Activated CD4-positive, CD25-positive, alpha-beta regulatory T cell treated with anti-CD3 and anti-CD28 coated beads, Interleukin-2, amount 50 U/mL, for 24 hours (primary cell): ENCODE measurements around the gene QKI.
"Not testable (repeated sequence)": the region's sequence is repeated elsewhere in the genome, so short reads cannot be mapped to it uniquely, and the experiment has no call there.

Source experiments
- ATAC-seq, 2 donors: fragments of 150-1000 bp; cut with Tn5 transposase; one replicate each; pipeline ENCODE4 v1.10.0; 2021; ENCODE audit warnings: mild to moderate bottlenecking in 1 of 2, moderate library complexity in 1 of 2

The QKI gene

GRCh38 chr6:163583558-163583957, 169.0 kb downstream of the QKI start:
- no peak for ATAC-seq

GRCh38 chr6:163585932-163586437, 171.5 kb downstream of the QKI start:
- no peak for ATAC-seq

- no peak for ATAC-seq
These were observed 172.4 kb downstream of the QKI start for GRCh38 chr6:163586888-163587287.

- ATAC-seq = no peak
These were observed 173.9 kb downstream of the QKI start for GRCh38 chr6:163588220-163588919.

- ATAC-seq = no peak
These were observed 174.9 kb downstream of the QKI start for GRCh38 chr6:163589387-163589786.

GRCh38 chr6:163590132-163590531, 175.6 kb downstream of the QKI start:
- ATAC-seq = not testable (repeated sequence)

GRCh38 chr6:163592872-163593271, 178.4 kb downstream of the QKI start:
- ATAC-seq = no peak

GRCh38 chr6:163596174-163596573, 181.7 kb downstream of the QKI start:
- ATAC-seq = no peak

GRCh38 chr6:163599136-163599535, 184.6 kb downstream of the QKI start:
- ATAC-seq = no peak

GRCh38 chr6:163599684-163600083, 185.2 kb downstream of the QKI start:
- no peak for ATAC-seq

- ATAC-seq = no peak
These were observed 185.8 kb downstream of the QKI start for GRCh38 chr6:163600331-163600730.

GRCh38 chr6:163600781-163601180, 186.3 kb downstream of the QKI start:
- no peak for ATAC-seq

- no peak for ATAC-seq
These were observed 188.3 kb downstream of the QKI start for GRCh38 chr6:163602851-163603250.

- no peak for ATAC-seq
These were observed 188.9 kb downstream of the QKI start for GRCh38 chr6:163603395-163603794.

GRCh38 chr6:163605385-163606097, 191.0 kb downstream of the QKI start:
- no peak for ATAC-seq

GRCh38 chr6:163607792-163608191, 193.3 kb downstream of the QKI start:
- ATAC-seq = no peak

- no peak for ATAC-seq
These were observed 193.7 kb downstream of the QKI start for GRCh38 chr6:163608204-163608644.

- ATAC-seq = no peak
These were observed 197.7 kb downstream of the QKI start for GRCh38 chr6:163612200-163612599.

GRCh38 chr6:163613025-163613424, 198.5 kb downstream of the QKI start:
- ATAC-seq = no peak

GRCh38 chr6:163613668-163614067, 199.2 kb downstream of the QKI start:
- ATAC-seq = no peak

- no peak for ATAC-seq
These were observed 201.9 kb downstream of the QKI start for GRCh38 chr6:163616452-163616851.

- no peak for ATAC-seq
These were observed 203.0 kb downstream of the QKI start for GRCh38 chr6:163617549-163617948.

GRCh38 chr6:163620101-163620500, 205.6 kb downstream of the QKI start:
- no peak for ATAC-seq

GRCh38 chr6:163620670-163621330, 206.3 kb downstream of the QKI start:
- ATAC-seq = no peak
